ENCODE results near the gene SCRN3.
"Not testable (repeated sequence)": the region's sequence is repeated elsewhere in the genome, so short reads cannot be mapped to it uniquely, and the experiment has no call there.

The SCRN3 gene, protein sequence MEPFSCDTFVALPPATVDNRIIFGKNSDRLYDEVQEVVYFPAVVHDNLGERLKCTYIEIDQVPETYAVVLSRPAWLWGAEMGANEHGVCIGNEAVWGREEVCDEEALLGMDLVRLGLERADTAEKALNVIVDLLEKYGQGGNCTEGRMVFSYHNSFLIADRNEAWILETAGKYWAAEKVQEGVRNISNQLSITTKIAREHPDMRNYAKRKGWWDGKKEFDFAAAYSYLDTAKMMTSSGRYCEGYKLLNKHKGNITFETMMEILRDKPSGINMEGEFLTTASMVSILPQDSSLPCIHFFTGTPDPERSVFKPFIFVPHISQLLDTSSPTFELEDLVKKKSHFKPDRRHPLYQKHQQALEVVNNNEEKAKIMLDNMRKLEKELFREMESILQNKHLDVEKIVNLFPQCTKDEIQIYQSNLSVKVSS

DNA sequence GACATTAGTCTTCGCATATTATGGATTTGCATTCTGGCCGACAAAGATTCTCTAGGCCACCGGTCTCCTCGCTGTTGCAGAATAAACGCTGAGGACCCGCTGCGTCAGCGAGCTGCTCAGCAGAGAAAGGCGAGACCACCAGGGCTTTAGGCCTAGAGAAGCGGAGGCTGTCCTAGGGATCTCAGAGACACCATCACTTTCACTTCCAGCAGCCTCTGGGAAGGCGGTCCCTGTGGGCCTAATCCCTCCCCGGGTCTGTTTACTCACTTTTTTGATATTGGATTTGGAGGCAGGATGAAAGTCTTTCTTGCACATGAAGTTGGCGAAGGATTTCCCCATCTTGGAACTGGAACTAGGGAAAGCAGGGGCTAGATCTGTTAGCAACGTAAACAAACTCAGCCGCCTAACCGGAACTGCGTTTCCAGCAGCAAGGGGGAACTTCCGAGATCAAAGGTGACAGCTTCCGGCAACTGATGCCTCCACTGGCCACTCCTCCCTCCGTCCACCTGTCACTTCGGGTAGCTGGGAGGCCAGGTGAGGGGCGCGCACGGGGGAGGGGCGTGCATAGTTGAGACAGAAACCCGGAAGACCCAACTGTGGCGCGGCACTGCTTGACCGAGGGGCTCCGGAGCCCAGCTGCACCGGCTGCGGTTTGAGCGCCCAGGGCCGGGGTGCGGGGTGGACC, at the start of gene SCRN3:
SCRN3 (plus strand) TSS at position 447 of the 685 bp plus-strand sequence. CDS start 2,554 bp downstream, outside the sequence.
- peak; percentile 86 to 87 for DNase-seq

DNA sequence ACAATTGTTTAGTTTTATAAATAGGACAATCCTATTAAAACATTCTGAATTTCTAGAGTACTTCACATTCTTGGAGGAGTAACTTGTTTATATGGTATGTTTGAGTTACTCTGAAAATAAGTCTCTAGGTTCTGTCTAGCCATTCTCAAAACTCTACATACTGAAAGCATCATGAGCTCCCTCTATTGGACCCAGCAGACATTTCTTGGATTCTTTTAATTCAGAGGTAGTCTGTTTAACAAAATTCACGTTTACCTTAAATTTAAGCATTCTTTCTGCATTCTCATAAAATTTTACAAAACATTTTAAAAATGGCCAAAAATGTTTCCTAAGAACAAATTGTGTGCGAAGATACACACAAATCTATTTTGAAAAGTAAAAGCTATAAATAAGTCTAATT, 45.5 kb upstream of the SCRN3 start:
- peak in 1 of 2 donors; percentile 5 for DNase-seq

DNA sequence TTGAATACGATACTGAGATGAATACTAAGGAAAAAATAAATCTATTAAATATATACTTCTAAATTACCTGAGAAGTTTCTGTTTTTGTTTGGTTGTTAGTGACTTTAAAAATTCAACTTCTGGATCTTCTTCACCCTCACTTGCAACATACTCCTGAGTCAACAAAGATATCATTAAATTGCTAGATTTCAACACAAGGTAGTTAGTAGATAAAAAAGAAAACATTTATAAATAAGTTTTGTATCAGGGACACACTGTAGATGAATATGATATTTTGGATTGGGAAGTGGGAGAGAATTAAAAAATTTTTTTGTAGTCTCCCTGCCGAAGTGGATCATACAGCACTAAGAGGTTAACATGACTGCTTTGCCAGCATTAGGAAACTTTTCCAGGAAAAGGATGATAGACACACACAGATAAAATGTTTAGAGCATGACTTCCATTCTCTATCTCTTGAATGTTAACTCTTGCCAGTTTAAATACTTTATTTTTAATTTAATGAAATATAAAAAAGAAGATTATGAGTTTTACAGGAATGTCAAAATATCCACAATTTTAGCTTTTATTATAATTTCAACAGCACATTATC, 44.8 kb upstream of the SCRN3 start:
- DNase-seq: no peak

DNA sequence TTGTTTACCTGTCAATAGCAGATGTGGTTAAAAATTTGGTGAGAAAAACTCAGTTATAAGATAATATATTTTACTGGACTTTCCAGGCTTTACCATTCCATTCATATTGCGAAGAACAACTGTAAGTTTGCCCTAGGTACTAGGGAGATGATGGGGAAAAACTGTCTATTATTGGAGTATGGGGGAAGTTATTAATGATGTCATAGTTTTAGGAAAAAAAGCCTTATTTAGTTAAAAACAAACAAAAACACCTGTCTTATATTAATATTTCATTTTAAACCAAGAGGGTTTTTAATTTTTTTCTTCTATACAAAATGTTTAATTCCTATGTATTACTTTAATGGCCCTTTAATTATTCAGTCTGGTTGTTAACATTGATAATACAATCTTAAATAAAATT, 42.5 kb upstream of the SCRN3 start:
- no peak for DNase-seq

DNA sequence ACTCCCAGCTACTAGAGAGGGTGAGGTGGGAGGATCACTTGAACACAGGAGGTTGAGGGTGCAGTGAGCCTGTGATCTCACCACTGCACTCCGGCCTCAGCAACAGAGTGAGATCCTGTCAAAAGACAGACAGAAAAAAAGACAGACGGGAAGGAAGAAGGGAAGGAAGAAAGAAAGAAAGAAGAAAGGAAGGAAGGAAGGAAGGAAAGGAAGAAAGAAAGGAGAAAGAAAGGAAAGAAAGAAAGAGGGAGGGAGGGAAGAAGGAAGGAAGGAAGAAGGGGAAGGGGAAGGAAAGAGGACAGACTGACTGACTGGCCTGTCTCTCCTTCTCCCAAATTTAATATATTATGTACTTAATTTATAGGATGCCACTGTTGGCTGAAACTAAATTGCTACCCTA, 39.2 kb upstream of the SCRN3 start:
- no peak for DNase-seq

DNA sequence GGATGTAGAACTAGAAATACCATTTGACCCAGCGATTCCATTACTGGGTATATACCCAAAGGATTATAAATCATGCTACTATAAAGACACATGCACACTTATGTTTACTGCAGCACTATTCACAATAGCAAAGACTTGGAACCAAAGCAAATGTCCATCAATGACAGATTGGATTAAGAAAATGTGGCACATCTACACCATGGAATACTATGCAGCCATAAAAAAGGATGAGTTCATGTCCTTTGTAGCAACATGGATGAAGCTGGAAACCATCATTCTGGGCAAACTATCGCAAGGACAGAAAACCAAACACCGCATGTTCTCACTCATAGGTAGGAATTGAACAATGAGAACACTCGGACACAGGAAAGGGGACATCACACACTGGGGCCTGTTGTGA, 35.9 kb upstream of the SCRN3 start:
- not testable (repeated sequence) for DNase-seq

DNA sequence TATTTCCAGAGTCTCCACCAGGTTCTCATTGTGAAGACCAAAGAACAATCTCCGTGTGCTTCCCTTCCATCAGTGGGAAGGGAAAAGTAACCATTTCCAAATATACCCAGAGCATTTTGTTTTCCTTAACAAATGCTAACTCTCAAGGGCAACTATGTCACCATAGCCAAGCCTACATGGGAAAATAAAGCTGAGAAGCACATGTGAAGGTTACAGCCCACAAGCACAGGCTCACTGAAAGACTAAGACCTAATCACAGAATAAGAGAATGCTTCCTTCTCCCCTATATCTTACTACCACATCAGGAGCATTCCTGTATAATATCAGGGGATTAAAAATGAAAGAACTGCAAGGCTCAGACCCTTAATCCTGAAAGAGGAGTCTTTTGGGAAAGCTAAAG, 32.6 kb upstream of the SCRN3 start:
- no peak for DNase-seq

DNA sequence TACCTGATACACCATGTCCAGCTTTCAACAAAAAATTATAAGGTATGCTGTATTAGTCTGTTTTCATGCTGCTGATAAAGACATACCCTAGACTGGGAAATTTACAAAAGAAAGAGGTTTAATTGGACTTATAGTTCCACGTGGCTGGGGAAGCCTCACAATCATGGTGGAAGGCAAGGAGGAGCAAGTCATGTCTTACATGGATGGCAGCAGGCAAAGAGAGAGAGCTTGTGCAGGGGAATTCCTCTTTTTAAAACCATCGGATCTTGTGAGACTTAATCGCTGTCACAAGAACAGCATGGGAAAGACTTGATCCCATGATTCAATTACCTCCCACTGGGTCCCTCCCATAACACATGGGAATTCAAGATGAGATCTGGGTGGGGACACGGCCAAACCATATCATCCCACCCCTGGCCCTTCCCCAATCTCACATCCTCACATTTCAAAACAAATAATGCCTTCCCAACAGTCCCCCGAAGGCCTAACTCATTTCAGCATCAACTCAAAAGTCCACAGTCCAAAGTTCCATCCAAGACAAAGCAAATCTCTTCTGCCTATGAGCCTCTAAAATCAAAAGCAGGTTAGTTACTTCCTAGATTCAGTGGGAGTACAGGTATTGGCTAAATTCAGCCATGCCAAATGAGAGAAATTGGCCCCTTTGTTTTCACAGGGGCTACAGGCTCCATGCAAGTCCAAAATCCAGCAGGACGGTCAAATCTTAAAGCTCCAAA, 31.9 kb upstream of the SCRN3 start:
- not testable (repeated sequence) for DNase-seq

DNA sequence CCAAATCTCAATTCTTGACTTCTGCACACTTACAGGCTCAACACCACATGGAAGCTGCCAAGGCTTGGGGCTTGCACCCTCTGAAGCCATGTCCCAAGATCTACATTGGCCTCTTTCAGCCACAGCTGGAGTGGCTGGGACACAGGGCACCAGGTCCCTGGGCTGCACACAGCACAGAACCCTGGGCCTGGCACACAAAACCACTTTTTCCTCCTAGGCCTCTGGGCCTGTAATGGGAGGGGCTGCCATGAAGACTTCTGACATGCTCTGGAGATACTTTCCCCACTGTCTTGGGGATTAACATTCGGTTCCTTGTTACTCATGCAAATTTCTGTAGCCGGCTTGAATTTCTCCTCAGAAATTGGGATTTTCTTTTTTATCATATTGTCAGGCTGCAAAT, 30.9 kb upstream of the SCRN3 start:
- no peak for DNase-seq

DNA sequence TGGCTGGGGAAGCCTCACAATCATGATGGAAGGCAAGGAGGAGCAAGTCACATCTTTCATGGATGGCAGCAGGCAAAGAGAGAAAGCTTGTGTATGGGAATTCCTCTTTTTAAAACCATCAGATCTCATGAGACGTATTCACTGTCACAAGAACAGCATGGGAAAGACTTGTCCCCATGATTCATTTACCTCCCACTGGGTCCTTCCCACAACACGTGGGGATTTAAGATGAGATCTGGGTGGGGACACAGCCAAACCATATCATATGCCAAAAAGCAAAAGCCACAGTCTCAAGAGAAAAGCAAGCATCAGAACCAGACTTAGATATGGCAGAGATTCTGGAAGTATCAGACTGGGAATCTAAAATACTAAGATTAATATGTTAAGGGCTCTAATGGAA, 30.0 kb upstream of the SCRN3 start:
- no peak for DNase-seq

DNA sequence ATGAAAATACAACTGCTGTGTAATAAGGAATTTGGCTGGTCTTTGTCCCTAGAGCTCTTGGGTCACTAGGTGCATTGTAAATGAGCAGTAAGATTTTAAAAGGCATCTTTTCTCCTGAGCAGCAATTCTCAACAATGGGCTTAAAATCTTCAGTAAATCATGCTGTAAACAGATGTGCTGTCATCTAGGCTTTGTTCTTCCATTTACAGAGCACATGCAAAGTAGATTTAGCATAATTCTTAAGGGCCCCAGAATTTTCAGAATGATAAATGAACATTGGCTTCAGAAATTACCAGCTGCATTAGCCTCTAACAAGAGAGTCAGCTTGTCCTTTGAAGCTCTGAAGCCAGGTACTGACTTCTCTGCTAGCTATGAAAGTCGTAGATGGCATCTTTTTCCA, 26.8 kb upstream of the SCRN3 start:
- DNase-seq: no peak

DNA sequence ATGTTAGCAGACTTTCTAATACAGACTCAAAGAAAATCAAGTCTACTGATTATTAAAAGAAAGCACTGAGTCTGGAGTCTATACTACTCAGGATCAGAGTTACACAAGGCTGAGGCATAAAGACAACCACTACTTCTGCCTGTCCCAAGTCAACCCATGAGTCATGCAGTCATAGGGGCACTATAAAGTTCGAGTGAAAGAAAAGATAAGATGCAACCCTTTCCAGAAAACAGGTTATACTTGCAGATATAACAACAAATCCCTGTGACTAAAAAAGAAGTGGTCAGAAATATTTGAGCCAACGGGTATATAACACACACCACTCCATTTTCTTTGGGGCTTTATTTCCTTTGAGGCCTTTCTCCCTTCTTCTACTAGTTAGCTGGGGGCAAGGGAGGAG, 18.6 kb upstream of the SCRN3 start:
- no peak for DNase-seq

DNA sequence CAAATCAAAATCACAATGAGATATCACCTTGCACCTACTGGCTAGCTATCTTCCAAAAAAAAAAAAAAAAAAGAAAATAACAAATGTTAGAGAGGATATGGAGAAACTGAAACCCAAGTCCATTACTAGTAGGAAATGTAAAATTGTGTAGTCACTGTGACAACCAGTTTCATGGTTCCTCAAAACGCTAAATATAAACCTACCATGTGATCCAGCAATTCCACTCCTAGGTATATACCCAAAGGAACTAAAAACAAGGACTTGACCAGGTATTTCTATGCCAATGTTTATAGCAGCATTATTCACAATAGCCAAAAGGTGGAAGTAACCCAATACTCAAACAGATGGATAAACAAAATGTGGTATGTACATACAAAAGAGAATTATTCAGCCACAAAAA, 11.7 kb upstream of the SCRN3 start:
- no peak for DNase-seq

DNA sequence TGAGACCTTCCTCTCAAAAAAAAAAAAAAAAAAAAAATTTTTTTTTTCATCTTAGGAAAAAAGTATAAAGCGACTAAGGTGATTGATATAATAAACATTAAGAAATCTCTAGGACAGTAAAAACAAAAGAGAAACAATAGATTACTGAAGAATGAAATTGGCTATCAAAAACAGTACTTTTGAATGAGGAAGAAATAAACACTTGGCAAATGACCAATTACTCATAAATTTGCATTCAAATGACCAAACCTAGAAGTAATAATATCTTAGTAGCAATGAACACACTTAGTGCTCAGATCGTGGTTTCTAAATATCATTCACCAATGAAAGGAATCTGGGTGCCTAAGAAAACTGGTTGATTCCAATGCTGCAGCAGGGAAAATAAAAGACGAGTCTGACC, 10.3 kb upstream of the SCRN3 start:
- no peak for DNase-seq

DNA sequence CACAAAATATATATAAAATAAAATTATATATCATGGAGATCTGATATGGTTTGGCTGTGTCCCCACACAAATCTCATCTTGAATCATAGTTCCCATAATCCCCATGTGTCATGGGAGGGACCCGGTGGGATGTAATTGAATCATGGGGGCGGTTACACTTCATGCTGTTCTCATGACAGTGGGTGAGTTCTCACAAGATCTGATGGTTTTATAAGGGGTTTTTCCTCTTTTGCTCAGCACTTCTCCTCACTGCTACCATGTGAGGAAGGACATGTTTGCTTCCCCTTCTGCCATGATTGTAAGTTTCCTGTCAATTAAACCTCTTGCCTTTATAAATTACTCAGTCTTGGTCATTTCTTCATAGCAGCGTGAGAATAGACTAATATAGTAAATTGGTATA, 6.8 kb upstream of the SCRN3 start:
- not testable (repeated sequence) for DNase-seq

DNA sequence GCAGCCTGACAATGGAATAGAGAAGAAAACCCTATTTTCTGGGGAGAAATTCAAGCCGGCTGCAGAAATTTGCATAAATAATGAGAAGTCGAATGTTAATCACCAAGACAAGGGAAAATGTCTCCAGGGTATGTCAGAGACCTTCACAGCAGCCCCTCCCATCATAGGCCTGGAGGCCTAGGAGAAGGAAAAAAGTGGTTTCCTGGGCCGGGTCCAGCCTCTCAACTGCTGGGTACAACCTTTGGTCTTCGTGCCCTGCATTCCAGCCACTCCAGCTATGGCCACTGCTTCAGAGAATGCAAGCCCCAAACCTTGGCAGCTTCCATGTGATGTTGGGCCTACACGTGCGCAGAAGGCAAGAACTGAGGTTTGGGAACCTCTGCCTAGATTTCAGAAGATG, 6.0 kb upstream of the SCRN3 start:
- DNase-seq: no peak

DNA sequence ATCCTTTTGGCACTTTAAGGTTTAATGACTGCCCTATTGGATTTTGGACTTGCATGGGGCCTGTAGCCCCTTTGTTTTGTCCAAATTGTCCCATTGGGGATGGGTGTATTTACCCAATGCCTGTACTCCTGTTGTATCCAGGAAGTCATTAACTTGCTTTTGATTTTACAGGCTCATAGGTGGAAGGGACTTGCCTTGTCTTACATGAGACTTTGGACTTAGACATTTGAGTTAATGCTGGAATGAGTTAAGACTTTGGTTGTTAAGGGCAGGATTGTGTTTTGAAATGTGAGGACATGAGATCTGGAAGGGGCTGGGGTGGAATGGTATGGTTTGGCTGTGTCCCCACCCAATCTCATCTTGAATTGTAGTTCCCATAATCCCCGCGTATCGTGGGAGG, 5.2 kb upstream of the SCRN3 start:
- DNase-seq: not testable (repeated sequence)

DNA sequence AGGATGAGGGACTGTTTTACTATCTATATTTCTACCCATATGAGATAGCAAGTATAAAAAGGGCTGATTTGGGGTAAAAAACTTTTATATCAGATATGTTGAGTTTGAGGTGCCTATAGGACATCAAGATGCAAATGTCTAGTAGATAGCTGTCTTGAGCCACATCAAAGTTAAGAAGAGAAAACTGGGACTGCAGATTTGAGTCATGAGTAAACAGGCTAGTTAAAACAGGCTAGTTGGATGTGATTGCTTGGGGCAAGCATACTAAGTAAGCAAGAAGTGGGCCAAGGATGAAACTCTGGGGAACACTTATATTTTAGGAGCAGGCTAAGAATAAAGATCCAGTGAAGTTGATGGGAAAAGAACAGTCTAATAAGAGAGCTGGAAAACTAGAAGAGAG, 2.8 kb upstream of the SCRN3 start:
- no peak for DNase-seq

DNA sequence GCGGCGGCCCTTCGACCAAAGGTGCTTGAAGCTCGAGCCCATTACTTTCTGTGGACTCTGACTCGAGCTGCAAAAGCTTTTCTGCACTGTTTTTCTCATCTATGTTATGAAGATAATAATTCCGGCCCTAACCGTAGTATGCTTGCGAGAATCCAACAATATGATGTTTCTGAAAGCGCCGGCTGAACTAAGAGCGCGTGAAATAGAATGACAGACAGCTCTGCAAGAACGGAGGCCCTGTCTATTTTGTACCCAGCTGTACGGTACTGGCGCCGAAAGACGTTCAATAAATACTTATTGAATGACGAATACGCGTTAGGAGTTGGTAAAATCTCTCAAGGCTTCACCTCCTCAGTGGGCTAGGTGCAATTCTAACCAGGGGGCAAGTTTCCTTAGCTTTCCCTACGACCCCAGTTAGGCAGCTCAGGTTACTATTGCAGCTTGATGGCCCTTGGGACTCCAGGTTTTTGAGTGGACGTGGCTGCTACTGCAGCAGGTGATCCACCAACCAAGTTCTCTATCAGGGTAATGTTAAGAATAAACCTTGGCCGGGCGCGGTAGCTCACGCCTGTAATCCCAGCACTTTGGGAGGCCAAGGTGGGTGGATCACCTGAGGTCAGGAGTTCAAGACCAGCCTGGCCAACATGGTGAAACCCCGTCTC, 570 bp downstream of the SCRN3 start:
- DNase-seq: peak in 1 of 2 donors; percentile 11

DNA sequence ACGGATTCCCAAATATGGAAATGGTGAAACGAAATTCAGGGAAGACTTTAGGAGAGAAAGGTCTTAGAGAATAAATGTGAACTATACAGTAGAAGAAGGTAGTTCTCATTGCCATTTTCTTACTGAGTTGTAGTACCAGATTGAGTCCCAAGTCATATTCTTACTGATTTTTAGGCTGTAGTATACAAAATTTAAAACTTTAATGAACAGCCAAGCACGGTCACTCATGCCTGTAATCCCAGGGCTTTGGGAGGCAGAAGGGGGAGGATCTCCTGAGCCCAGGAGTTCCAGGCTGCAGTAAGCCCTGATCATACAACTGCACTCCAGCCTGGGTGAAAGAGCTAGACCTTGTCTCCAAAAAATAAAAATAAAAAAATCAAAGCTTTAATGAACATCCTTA, 2.2 kb downstream of the SCRN3 start:
- no peak for DNase-seq

DNA sequence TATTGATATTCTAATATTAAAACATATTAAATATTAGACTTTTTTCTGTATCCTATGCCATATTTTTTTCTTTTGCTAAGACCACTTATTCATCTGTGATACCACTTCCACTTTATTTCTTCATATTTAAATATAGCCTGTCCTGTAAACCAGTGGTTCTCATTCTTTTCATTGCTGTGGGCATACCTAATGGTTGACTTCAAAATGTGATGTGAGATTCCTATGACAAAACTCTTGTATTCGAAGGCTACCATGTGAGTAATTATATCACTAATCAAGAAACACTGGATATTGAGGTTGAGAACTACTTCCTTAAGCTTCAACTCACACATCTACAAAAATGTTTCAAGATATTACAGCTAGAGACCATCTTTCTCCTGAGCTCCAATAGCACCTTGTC, 3.6 kb downstream of the SCRN3 start:
- no peak for DNase-seq

DNA sequence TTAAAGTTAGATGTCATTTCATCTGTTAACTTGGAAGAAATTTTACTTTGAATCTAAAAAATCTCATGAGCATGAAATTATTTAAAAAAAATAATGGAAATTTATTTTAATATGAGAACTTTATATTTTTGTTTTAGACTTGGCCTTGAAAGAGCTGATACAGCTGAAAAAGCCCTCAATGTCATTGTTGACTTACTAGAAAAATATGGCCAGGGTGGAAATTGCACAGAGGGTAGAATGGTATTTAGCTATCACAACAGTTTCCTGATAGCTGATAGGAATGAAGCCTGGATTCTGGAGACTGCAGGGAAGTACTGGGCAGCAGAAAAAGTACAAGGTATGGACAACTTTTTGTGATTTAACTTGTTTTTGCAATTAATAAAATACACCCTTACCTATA, 5.3 kb downstream of the SCRN3 start:
- no peak for DNase-seq

DNA sequence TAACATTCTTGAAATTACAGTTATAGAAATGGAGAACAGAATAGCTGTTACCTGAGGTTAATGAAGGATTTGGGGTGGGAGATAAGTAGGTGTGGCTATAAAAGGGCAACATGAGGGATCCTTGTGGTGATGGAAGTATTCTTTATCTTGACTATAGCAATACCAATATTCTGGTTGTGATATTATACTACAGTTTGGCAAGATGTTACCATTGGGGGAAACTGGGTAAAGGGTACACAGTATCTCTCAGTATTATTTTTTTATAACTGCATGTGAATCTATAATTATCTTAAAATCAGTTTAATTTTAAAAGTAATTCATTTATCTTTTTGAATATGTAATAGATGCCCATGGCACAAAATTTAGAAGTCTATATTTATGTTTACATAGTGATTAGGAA, 8.1 kb downstream of the SCRN3 start:
- DNase-seq: no peak
